Upper lobe of left lung (tissue), 4 donors: Measurements from ENCODE around the gene ATG9B.

Experiments used
- CTCF ChIP-seq, 6 experiments: fragments of 450-650 bp in 4 of 6; fragments of 200-600 bp in 2 of 6; sonication (generic) in 2 of 6; IDR thresholded peaks; one replicate each; pipeline ENCODE4 v1.5.1; 2016 to 2019; ENCODE audit warnings: antibody characterized with exemption in 6 of 6
- POLR2AphosphoS5 ChIP-seq, 2 donors: sonication (generic); formaldehyde crosslinking; IDR thresholded peaks; one replicate each; pipeline ENCODE4 v1.5.1; 2017; ENCODE audit warnings: antibody characterized with exemption in 2 of 2

DNA sequence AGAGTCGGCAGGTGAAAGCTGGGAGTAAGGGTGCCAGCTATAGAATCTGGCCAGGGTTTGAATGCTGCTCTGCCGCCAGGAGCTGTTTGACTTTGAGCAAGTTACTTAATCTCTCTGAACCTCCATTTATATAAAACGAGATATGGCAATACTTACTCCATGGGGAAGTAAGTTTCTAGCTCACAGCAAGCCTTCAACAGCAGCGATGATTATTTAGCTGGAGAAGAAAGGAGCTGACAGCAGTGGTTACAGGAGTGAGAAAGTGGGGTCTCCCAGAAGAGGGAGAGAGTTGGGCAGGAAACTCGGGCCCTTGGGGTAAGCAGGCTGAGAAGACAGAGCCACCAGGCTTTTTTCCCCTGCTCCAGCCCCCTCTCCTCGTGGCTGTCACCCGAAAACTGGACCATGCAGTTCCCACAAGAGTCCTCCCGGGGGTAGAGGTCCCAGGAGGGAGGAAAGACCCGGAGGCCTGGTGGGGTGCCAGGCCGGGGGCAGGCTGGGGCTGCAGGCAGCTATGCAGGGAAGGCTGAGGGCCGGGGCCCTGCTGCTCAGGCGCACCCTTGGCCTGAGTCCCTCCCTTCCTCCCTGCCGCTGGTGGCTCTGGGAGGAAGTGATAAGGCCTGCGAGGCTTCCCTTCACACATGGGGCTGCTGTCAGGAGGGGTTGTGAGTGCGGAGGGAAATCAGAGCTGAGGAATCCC, 30.0 kb downstream of the ATG9B start:
- no peak for TF ChIP-seq CTCF (IDR thresholded peaks at IDR 0.05)
- peak; percentile 34 to 86 for TF ChIP-seq POLR2AphosphoS5 (IDR thresholded peaks at IDR 0.05)
